IPS-20b (cell line): ENCODE data around the gene RGS14.
A peak's percentile ranks its signal among the peaks of the same experiment; 100 is the strongest.

Experiments
- H3K27ac ChIP-seq: one replicate; pipeline ENCODE4 v1.5.1; 2013; ENCODE audit warnings: low read length
- H3K27me3 ChIP-seq: 2 replicates; pipeline ENCODE4 v1.6.1; 2013; ENCODE audit warnings: mild to moderate bottlenecking, low read length, inconsistent platforms; ENCODE audit not compliant: insufficient read depth
- H3K36me3 ChIP-seq: 2 replicates; pipeline ENCODE4 v1.6.1; 2013; ENCODE audit warnings: low read depth, mild to moderate bottlenecking, inconsistent platforms, low read length, moderate library complexity; ENCODE audit not compliant: insufficient read depth
- H3K4me1 ChIP-seq: 2 replicates; pipeline ENCODE4 v1.6.1; 2013; ENCODE audit warnings: mild to moderate bottlenecking, control low read depth, inconsistent platforms, low read length, moderate library complexity; ENCODE audit not compliant: insufficient read depth
- H3K4me3 ChIP-seq: 2 replicates; pipeline ENCODE4 v1.5.1; 2013; ENCODE audit warnings: mild to moderate bottlenecking, low read length, inconsistent platforms
- H3K9ac ChIP-seq: 2 replicates; pipeline ENCODE4 v1.6.1; 2013; ENCODE audit warnings: low read depth, mild to moderate bottlenecking, inconsistent platforms, low read length, moderate library complexity
- H3K9me3 ChIP-seq: 2 replicates; pipeline ENCODE4 v1.6.1; 2013; ENCODE audit warnings: mild to moderate bottlenecking, low read depth, low read length, inconsistent platforms; ENCODE audit not compliant: insufficient read depth

The RGS14 gene

GRCh38 chr5:177357459-177358351 lies at the start of gene RGS14:
Gene RGS14 (plus strand): TSS chr5:177357924. CDS start chr5:177358025, 101 bp downstream.
- H3K4me1 ChIP-seq, result peaks cover 5% of the 10 kb centered on the region; the same call in 1 of the 2 replicates
- peaks cover 29% of the 10 kb centered on the region for H3K27me3 ChIP-seq
- no peaks in the 10 kb centered on the region for H3K9me3 ChIP-seq
- no peak within 1 kb of the TSS for H3K27ac ChIP-seq
- H3K4me3 ChIP-seq, result no peak within 1 kb of the TSS
- no peak within 1 kb of the TSS for H3K9ac ChIP-seq
- H3K36me3 ChIP-seq, result no peaks in the 10 kb centered on the region

GRCh38 chr5:177308740-177309139 lies 49.0 kb upstream of the RGS14 start:
- no peak overlapping the region for H3K4me3 ChIP-seq
- H3K27ac ChIP-seq, result no peak overlapping the region
- peaks cover 14% of the 10 kb centered on the region for H3K4me1 ChIP-seq
- no peaks in the 10 kb centered on the region for H3K9me3 ChIP-seq
- no peak overlapping the region for H3K9ac ChIP-seq
- no peaks in the 10 kb centered on the region; the same call in 1 of the 2 replicates for H3K27me3 ChIP-seq
- H3K36me3 ChIP-seq, result peaks cover 27% of the 10 kb centered on the region

- Histone ChIP-seq H3K4me3 (no peak overlapping the region), H3K4me1 (peaks cover 13% of the 10 kb centered on the region), H3K27me3 (no peaks in the 10 kb centered on the region; the same call in 1 of the 2 replicates), H3K9ac (no peak overlapping the region), H3K36me3 (peaks cover 27% of the 10 kb centered on the region), H3K9me3 (no peaks in the 10 kb centered on the region), H3K27ac (no peak overlapping the region)
Observed at GRCh38 chr5:177309351-177310191, 48.2 kb upstream of the RGS14 start.

GRCh38 chr5:177310332-177310731 lies 47.4 kb upstream of the RGS14 start:
- no peak overlapping the region for H3K4me3 ChIP-seq
- peaks cover 20% of the 10 kb centered on the region for H3K36me3 ChIP-seq
- no peaks in the 10 kb centered on the region for H3K9me3 ChIP-seq
- H3K9ac ChIP-seq, result no peak overlapping the region
- no peak overlapping the region for H3K27ac ChIP-seq
- H3K4me1 ChIP-seq, result peaks cover 9% of the 10 kb centered on the region; the same call in 1 of the 2 replicates
- H3K27me3 ChIP-seq, result no peaks in the 10 kb centered on the region; the same call in 1 of the 2 replicates

- Histone ChIP-seq H3K4me1 (peaks cover 9% of the 10 kb centered on the region; the same call in 1 of the 2 replicates), H3K9ac (no peak overlapping the region), H3K27me3 (no peaks in the 10 kb centered on the region; the same call in 1 of the 2 replicates), H3K36me3 (peaks cover 14% of the 10 kb centered on the region), H3K4me3 (peak overlapping the region; percentile 76; the same call in 1 of the 2 replicates), H3K27ac (no peak overlapping the region), H3K9me3 (no peaks in the 10 kb centered on the region)
Observed at GRCh38 chr5:177310757-177311391, 46.9 kb upstream of the RGS14 start.

GRCh38 chr5:177311392-177311722 lies 46.4 kb upstream of the RGS14 start:
- Histone ChIP-seq H3K27me3 (no peaks in the 10 kb centered on the region; the same call in 1 of the 2 replicates), H3K4me3 (peak overlapping the region; percentile 76), H3K9ac (peak overlapping the region; percentile 82), H3K9me3 (no peaks in the 10 kb centered on the region), H3K4me1 (peaks cover 9% of the 10 kb centered on the region; the same call in 1 of the 2 replicates), H3K36me3 (peaks cover 10% of the 10 kb centered on the region), H3K27ac (no peak overlapping the region)

- H3K4me3 ChIP-seq, result peak within 1 kb of the TSS; percentile 76
- H3K9me3 ChIP-seq, result no peaks in the 10 kb centered on the region
- H3K27me3 ChIP-seq, result no peaks in the 10 kb centered on the region; the same call in 1 of the 2 replicates
- H3K9ac ChIP-seq, result peak within 1 kb of the TSS; percentile 82
- peaks cover 3% of the 10 kb centered on the region for H3K36me3 ChIP-seq
- peak within 1 kb of the TSS; percentile 30 for H3K27ac ChIP-seq
- peaks cover 9% of the 10 kb centered on the region; the same call in 1 of the 2 replicates for H3K4me1 ChIP-seq
Observed at GRCh38 chr5:177311723-177312648, 45.7 kb upstream of the RGS14 start, which contains the start of gene MXD3. Gene MXD3 (minus strand): TSS chr5:177311898. CDS start chr5:177311830, 68 bp downstream.

- H3K27me3 ChIP-seq, result no peaks in the 10 kb centered on the region; the same call in 1 of the 2 replicates
- peak overlapping the region; percentile 76 for H3K4me3 ChIP-seq
- peaks cover 9% of the 10 kb centered on the region; the same call in 1 of the 2 replicates for H3K4me1 ChIP-seq
- peak overlapping the region; percentile 76; the same call in 1 of the 2 replicates for H3K9ac ChIP-seq
- no peaks in the 10 kb centered on the region for H3K9me3 ChIP-seq
- H3K27ac ChIP-seq, result no peak overlapping the region
- no peaks in the 10 kb centered on the region for H3K36me3 ChIP-seq
Observed at GRCh38 chr5:177312649-177313181, 45.0 kb upstream of the RGS14 start.

GRCh38 chr5:177313561-177314259 lies 44.0 kb upstream of the RGS14 start:
- H3K4me3 ChIP-seq, result no peak overlapping the region
- no peak overlapping the region for H3K9ac ChIP-seq

More at GRCh38 chr5:177313561-177314259, 44.0 kb upstream of the RGS14 start:
- H3K9me3 ChIP-seq, result no peaks in the 10 kb centered on the region
- no peaks in the 10 kb centered on the region; the same call in 1 of the 2 replicates for H3K27me3 ChIP-seq
- peaks cover 9% of the 10 kb centered on the region; the same call in 1 of the 2 replicates for H3K4me1 ChIP-seq
- H3K36me3 ChIP-seq, result no peaks in the 10 kb centered on the region
- no peak overlapping the region for H3K27ac ChIP-seq
